HG02610 (cell line): ENCODE measurements around the gene PEX10.

ENCODE experiments used
- ATAC-seq: cut with Tn5 transposase; IDR thresholded peaks from one replicate; pipeline ENCODE4 v1.9.1; 2021; ENCODE audit warnings: mild to moderate bottlenecking, moderate library complexity; ENCODE audit not compliant: unreplicated experiment

Gene PEX10

DNA sequence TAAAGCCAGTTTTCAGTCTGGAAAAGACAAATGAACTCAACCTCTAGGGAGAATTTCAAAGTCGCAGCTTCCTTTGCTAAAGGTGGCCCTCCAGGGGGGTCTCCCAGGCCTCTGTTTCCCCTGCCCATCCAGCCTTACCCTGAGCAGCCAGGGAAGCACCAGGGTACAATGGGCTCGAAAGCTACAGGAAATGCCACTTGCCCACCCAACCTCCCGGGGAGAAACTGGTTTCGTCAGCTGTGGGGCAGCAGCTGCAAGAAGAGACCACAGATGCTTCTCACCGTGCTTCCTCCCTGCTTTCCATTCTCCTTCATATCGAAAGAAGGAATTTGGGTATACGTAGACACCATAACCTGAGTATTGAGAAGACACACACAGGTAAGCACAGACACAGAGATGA, 22.7 kb downstream of the PEX10 start:
- no peak for ATAC-seq

DNA sequence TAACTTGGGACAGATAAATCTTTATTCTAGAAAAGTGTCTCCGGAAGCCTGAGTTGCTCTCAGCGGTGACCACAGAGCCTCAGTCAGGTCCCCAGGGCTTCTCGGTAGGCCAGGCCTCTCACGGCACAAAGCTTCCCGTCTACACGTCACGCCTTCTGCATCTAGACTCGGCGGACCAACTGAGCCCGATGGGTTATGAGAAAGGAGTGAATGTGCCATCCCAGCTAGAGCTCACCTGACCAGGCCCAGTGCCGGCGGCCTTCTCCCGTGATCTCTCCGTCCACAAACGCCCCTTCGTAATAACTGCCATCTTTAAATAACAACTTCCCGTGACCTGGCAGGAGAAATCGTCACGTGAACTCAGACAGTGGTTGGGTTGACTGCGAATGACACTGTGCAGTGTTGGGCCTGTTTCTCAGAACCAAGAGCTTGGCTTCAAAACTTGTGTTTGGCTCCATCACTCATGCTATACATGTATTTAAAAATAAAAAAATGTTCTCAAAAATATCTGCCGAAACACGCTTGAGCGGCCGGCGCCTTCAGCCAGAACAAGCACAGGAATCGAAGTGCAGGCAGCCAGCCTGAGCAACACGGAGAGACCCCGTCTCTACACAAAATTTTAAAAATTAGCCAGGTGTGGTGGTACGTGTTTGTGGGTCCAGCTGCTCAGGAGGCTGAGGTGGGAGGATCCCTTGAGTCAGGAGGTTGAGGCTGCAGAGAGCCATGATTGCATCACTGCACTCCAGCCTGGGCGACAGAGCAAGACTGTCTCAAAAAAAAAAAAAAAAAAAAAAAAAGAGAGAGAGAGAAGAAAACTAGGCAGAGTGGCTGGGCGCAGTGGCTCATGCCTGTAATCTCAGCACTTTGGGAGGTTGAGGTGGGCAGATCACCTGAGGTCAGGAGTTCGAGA, 24.1 kb downstream of the PEX10 start:
- no peak for ATAC-seq

DNA sequence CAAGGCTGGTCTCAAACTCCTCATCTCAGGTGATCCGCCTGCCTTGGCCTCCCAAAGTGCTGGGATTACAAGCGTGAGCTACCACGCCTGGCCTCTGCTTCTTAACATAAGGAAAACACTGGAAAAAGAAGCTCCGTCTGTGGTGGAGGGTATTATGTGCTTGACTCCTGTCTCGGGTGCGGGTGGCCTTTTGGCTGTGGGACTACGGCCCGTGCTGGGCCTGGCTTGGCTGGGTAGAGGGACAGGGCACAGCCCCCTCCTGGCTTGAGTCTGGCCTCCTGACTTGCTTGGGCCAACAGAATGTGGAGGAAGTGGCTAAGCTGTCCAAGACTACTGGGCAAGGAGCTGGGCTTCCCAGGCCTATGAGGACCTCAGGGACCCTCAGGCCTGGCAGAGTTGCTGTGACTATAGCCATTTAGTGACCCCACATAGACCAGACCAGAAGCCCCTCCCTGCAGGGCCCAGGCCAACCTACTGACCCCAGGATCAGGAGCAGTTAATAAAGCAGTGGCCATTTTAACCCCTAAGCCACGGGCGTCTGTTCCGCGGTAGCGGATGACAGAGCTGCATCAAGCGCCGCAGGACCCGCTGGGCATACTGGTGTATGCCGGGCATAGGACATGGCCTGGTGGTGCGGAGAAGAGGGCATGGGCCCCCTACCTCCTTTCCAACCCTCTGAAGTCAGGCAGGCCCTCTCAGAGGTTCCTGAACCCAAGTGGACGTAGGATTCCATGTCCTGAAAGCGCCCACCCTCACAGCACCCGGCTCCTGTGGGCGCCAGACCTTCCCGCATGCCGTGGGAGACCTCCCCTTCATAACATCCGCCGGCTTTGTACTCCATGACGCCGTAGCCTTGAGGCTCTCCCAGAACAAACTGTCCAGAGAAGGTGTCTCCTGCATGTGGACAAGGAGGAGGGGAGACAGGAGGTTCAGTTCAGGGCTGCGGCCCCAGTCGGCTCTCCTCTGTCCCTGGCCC, 25.4 kb downstream of the PEX10 start:
- ATAC-seq: no peak

DNA sequence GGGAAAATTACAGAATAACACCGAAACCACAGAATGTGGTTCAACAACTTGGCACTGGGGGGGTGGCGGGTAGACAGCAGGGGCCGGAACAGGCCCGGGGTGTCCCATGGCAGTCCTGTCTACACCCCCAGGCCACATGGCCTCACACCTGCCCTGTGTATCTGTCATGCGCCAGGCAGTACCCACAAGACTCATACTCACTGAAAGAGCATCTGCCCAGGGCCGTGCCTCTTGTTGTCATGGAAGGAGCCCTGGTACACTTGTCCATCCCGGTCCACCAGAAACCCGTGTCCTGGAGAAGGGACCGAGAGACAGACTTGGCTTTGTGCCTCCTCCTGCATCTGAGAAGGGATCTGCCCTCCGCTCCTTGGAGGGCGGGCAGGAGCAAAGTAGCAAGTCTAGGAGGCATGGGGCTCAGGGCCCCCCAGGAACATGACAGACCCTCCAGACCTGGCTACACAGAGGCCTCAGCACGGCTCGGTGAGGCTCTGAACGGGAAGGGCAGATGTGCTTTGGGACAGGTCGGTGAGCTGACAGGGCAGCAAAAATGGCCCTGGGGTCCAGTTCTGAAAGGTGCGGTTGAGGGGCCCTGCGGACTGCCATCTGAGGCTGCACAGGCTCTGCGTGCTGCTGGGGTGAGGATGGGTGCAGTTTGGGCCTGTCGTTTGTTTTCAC, 26.6 kb downstream of the PEX10 start:
- ATAC-seq: no peak

- ATAC-seq: no peak
Measured at GRCh38 chr1:2384941-2385481, 27.4 kb downstream of the PEX10 start.

DNA sequence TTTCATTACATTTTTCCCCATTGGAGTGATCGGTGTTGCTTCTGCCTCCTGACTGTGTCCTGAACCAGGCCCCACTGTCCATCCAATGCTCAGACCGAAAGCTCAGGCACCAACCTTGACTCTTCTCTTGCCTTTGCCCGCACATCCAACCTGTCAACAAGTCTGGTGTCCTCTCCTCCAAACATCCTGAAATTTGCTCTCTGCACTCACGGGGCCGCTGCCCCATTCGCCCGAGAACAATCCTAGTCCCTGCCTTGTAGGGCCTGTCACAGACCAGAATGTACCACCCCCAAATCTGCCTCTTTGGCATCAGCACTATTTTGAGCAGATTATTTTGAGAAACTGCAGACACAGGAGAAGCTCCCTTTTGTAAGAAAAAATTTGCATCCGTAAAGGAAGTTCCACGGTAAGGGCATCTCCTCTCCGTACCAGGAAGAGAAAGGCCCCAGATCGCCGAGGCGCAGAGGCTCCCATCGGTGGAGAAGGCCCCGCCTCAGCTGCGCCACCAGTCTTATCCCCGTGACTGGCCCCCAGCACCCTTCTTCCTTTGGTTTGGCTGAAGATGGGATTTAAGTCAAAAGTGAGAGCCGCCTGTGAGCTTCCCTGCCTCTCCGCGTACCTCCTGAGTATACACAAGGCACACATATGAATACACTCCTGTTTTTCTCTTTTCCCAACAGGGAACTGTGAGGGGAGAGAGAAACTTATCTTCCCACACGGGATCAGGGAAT, 28.1 kb downstream of the PEX10 start:
- ATAC-seq: no peak

DNA sequence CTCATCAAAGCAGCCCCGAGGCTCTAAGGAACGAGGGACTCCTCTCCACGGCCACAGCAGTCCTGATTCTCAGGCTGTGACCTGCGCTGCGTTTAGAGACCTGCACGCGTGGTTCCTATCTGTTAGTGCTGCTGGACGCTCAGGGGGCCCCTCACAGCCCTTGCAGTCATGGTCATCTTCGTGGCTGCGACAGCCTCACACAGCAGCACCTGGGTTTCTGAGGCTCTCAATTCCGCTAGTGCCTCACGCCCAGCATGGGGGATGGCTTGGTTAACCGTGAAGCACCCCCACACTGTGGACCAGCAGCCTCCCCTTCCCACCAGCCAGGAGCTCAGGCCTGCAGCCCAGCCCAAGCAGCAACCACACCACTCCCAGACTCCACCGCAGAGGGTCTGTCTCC, 28.8 kb downstream of the PEX10 start:
- ATAC-seq: no peak

DNA sequence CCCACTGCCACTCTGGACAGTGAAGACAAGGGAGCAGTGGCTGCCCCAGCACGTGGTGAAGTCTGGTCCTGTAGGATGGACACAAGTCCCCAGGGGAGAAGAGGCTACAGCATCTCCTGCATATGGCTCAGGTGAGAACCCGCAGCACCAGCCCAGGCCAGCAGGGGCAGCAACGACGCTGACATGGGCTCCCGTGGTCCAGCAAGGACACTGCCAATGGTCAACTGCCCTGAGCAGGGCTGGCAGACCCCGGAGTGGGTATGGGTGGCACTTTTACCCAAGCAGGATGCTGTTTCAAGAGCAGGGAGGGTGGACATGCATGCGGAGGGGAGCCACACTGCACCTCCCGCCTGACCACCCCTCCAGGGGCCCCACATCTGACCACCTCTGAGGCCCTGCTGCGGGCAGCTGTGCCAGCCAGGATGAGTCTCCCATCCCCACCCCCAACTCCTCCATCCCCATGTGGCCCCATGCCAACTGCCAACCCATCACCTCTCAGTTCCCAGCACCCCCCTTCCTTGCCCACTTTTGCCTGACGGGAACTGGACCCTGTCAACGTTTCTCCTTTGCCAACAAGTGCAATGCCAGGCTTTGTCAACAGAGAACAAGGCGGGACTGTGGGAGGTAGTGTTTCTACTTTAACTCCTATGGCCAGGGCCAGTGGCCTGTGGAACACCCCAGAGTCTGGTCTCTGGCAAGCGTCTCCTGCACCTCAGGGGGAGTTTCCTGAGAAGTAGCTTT, 29.6 kb downstream of the PEX10 start:
- no peak for ATAC-seq

DNA sequence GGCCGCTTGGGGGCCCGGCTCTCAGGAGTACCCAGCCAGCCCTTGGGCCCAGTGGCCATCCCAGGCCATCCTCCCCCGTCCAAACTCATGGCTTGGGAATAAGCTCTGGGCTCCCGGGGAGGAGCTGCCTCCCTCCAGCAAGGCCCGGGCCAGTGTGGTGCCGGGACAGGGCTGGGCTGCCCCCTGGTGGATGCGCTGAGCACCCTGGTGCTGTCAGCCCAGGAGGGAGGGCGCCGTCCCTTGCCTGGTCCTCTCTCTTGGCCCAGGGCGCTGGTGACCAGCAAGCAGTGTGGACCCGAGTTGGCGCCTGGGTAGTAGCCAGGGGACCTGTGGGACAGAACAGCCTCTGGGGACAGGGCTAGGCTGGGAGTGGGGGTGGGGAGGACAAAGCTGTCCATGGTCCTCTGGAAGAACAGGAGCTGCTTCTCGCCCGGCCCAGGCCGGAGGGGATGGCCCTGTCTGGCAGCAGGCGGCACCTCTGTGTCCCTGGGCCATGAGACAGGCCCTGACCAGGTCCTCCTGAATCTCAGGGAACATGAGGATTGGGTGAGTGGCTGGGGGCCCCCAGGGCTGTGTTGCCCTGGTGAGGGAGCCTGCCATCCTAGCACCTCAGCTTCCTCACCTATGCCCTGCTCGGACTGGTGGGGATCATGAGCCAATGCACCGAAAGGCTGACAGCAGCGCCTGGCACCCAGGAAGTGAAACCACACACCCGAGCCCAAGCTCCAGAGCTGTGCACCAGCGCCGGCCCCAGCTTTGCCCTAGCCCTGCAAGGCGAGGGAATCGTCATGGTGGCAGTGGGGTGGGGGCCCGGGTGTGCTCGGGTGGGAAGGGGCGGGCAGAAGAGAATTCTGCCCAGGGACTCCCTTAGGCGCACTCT, 30.4 kb downstream of the PEX10 start:
- ATAC-seq: peak; percentile 47

DNA sequence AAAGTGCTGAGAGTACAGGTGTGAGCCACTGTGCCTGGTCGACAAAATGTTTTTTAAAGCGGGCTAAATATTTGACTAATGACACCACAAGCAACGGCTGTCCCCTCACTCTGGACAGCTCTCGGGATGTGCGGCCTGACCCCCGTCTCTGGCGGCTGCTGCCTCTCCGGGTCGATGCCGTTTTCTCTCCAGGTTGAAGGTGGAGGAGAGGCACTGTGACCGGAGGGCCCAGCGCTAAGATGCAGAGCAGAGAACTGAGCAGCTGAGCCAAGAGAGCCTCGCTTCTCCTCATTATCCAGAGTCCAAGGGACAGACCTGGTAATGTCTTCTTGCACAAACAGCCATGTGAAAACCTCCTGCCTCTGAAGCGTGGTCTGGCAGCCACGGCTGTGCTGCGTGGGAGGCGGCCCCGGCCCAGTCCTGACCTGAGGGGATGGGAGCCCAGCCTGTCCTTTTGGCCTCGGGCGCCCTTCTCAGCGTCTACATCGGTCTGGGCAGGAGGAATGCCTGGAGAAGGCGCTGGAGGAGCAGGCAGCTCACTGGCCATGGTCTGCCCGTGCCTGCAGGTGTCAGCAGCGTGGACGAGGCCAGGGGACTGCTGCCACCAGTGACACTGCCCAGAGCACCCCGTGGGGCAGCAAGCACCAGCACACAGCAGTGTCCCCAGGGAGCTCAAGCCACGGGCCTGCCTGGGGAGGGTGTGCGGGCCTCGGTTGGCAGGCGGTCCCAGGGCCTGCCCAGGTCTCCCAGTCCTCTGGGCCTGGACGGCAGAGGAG, 31.4 kb downstream of the PEX10 start:
- ATAC-seq: no peak

- no peak for ATAC-seq
Measured at GRCh38 chr1:2379733-2380404, 32.5 kb downstream of the PEX10 start.

GRCh38 chr1:2378956-2379732, 33.2 kb downstream of the PEX10 start:
- ATAC-seq: no peak

- no peak for ATAC-seq
Measured at GRCh38 chr1:2378441-2378851, 33.9 kb downstream of the PEX10 start.

- no peak for ATAC-seq
Measured at GRCh38 chr1:2377751-2378440, 34.5 kb downstream of the PEX10 start.

DNA sequence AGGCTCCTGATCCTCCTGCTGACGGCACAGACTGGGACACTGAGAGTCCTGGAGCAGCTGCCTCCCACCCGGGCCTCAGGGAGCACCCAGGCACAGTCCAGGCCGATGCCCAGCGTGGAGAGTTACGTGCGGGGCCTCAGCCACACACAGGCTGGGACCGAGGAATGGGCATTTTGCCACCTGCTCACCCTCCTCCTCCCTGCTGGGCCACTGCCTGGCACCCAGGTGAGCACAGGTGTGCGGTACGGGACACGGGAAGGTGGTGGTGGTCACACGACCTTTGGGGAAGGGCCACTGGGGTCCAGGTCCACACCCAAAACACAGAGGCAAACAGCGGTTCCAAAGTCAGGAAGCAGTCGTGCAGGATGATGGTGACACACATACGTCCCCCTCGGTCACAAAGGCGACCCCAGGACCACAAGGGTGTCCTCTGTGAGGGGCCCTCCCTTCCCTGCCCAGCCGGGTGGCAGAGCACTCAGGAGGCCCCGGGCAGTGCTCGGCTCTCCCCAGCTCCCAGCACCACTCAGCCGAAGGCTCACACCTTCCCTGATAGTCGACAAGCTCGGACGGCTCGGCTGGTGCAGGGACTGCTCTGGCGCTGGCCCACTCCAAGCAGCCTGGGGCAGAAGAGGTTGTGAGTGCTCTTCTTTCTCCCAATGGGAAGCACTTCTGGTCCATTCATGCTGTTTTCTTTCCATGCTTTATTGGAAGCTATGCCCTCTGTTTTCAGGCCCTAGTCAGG, 35.3 kb downstream of the PEX10 start:
- ATAC-seq: no peak
